ENCODE results near the gene SFXN2. TPM values are rescaled to one million over a fixed set of nuclear protein-coding genes. Genes with fewer than 3 reads are reported as not detected.
A peak's percentile ranks its signal among the peaks of the same experiment; 100 is the strongest.

Gene SFXN2
- total RNA-seq, 1 donor from 2014 or later = 0.68 TPM

GRCh38 chr10:102779680-102780526 lies 65.5 kb downstream of the SFXN2 start:
- DNase-seq (ENCODE audit: missing footprints) (no peak), ATAC-seq (no peak)
- intact Hi-C loops (cut with DNase I) = loop anchor here (5.0 to 10.0 kb wide), 2 partner anchors 37 to 135 kb away; partner anchors contain the start of gene TRIM8

GRCh38 chr10:102780527-102780808 lies 66.0 kb downstream of the SFXN2 start:
- no peak for ATAC-seq
- DNase-seq (ENCODE audit: missing footprints) = no peak
- intact Hi-C loops (cut with DNase I) = no loop called here

GRCh38 chr10:102781090-102781920 lies 66.9 kb downstream of the SFXN2 start:
- ATAC-seq (no peak), DNase-seq (ENCODE audit: missing footprints) (no peak)
- intact Hi-C loops (cut with DNase I) = no loop called here

- ATAC-seq = peak; percentile 50
- intact Hi-C loops (cut with DNase I) = no loop called here
- DNase-seq (ENCODE audit: missing footprints) = no peak
Measured at GRCh38 chr10:102781921-102782557, 67.6 kb downstream of the SFXN2 start.

- ATAC-seq (peak; percentile 77), DNase-seq (ENCODE audit: missing footprints) (peak; percentile 76)
- intact Hi-C loops (cut with DNase I) = no loop called here
Measured at GRCh38 chr10:102782673-102783551, 68.5 kb downstream of the SFXN2 start.

GRCh38 chr10:102783568-102783967 lies 69.1 kb downstream of the SFXN2 start:
- ATAC-seq = peak; percentile 14
- no peak for DNase-seq (ENCODE audit: missing footprints)
- intact Hi-C loops (cut with DNase I) = no loop called here

GRCh38 chr10:102785818-102786217 lies 71.4 kb downstream of the SFXN2 start:
- peak; percentile 8 for ATAC-seq

GRCh38 chr10:102791754-102792395 lies 77.4 kb downstream of the SFXN2 start:
- DNase-seq (ENCODE audit: missing footprints) = no peak
- intact Hi-C loops (cut with DNase I) = no loop called here
- ATAC-seq = no peak

More at GRCh38 chr10:102785818-102786217, 71.4 kb downstream of the SFXN2 start:
- intact Hi-C loops (cut with DNase I) = no loop called here
- DNase-seq (ENCODE audit: missing footprints) = no peak

Other genes with a start within 250 kb of the SFXN2 start
- gene ACTR1A, start 211.9 kb upstream of the SFXN2 start, total RNA-seq = 101 TPM
- 7.8 TPM for gene SUFU, start 210.7 kb upstream of the SFXN2 start, total RNA-seq
- gene TRIM8, start 70.2 kb upstream of the SFXN2 start, total RNA-seq = 109 TPM
- 15.4 TPM for gene ARL3, start 239 bp upstream of the SFXN2 start, total RNA-seq
- gene WBP1L, start 29.3 kb downstream of the SFXN2 start, total RNA-seq = 25.9 TPM
- gene CYP17A1, start 122.8 kb downstream of the SFXN2 start, total RNA-seq = not detected
- gene BORCS7, start 139.6 kb downstream of the SFXN2 start, total RNA-seq = 12.3 TPM
- gene AS3MT, start 154.8 kb downstream of the SFXN2 start, total RNA-seq = 14.6 TPM
- 3.0 TPM for gene CNNM2, start 203.7 kb downstream of the SFXN2 start, total RNA-seq